H9 (cell line): ENCODE measurements around the gene TMPRSS15. TPM values are rescaled to one million over a fixed set of nuclear protein-coding genes. Genes with fewer than 3 reads are reported as not detected.

Experiments used
- DNase-seq: peaks from one replicate; pipeline ENCODE4 v3.0.0-alpha.2; 2017
- H2AFZ ChIP-seq: one replicate; pipeline ENCODE4 v1.6.1; 2013; ENCODE audit warnings: mild to moderate bottlenecking, low read length, control low read depth, moderate library complexity
- H2AK5ac ChIP-seq: 2 replicates; pipeline ENCODE4 v1.6.1; 2013; ENCODE audit warnings: low read length, control low read depth, mixed read lengths; ENCODE audit not compliant: insufficient read length
- H2BK120ac ChIP-seq: one replicate; pipeline ENCODE4 v1.6.1; 2013; ENCODE audit warnings: low read depth, mild to moderate bottlenecking, low read length, control low read depth, inconsistent platforms; ENCODE audit not compliant: poor library complexity, severe bottlenecking
- H2BK12ac ChIP-seq: 2 replicates; pipeline ENCODE4 v1.6.1; 2013; ENCODE audit warnings: low read length, control low read depth, mixed read lengths, low read depth; ENCODE audit not compliant: insufficient read length
- H2BK15ac ChIP-seq: 2 replicates; pipeline ENCODE4 v1.6.1; 2013; ENCODE audit warnings: low read depth, low read length, control low read depth
- H2BK20ac ChIP-seq: one replicate; pipeline ENCODE4 v1.6.1; 2013; ENCODE audit warnings: low read depth, mild to moderate bottlenecking, low read length, control low read depth, inconsistent platforms; ENCODE audit not compliant: poor library complexity, severe bottlenecking
- H2BK5ac ChIP-seq: 2 replicates; pipeline ENCODE4 v1.6.1; 2013; ENCODE audit warnings: low read length, control low read depth, mixed read lengths; ENCODE audit not compliant: insufficient read length
- H3K14ac ChIP-seq: 2 replicates; pipeline ENCODE4 v1.6.1; 2013; ENCODE audit warnings: low read length, control low read depth; ENCODE audit not compliant: insufficient read depth
- H3K18ac ChIP-seq: 2 replicates; pipeline ENCODE4 v1.6.1; 2013; ENCODE audit warnings: low read depth, mild to moderate bottlenecking, mixed read lengths, low read length, control low read depth; ENCODE audit not compliant: insufficient read length
- H3K23ac ChIP-seq: 2 replicates; pipeline ENCODE4 v1.6.1; 2013; ENCODE audit warnings: low read length, control low read depth, mixed read lengths, low read depth; ENCODE audit not compliant: insufficient read length
- H3K23me2 ChIP-seq: 2 replicates; pipeline ENCODE4 v1.6.1; 2013; ENCODE audit warnings: low read depth, mild to moderate bottlenecking, mixed read lengths, low read length, control low read depth; ENCODE audit not compliant: insufficient read length, poor library complexity, severe bottlenecking
- H3K27ac ChIP-seq: 2 replicates; pipeline ENCODE4 v1.5.1; 2013; ENCODE audit warnings: low read length, control low read depth, mixed read lengths, low read depth; ENCODE audit not compliant: insufficient read length
- H3K27me3 ChIP-seq: 2 replicates; pipeline ENCODE4 v1.6.1; 2013; ENCODE audit warnings: low read length, control low read depth, inconsistent platforms; ENCODE audit not compliant: insufficient read depth
- H3K4ac ChIP-seq: 2 replicates; pipeline ENCODE4 v1.6.1; 2013; ENCODE audit warnings: low read depth, mild to moderate bottlenecking, control low read depth, inconsistent platforms, low read length, moderate library complexity
- H3K4me1 ChIP-seq: 2 replicates; pipeline ENCODE4 v1.6.1; 2013; ENCODE audit warnings: low read length, control low read depth, inconsistent platforms; ENCODE audit not compliant: insufficient read depth
- H3K4me2 ChIP-seq: 2 replicates; pipeline ENCODE4 v1.6.1; 2013; ENCODE audit warnings: low read length, control low read depth, mixed read lengths; ENCODE audit not compliant: insufficient read length, insufficient read depth
- H3K56ac ChIP-seq: 2 replicates; pipeline ENCODE4 v1.6.1; 2013; ENCODE audit warnings: low read depth, mild to moderate bottlenecking, mixed read lengths, low read length, control low read depth; ENCODE audit not compliant: insufficient read length
- H3K79me1 ChIP-seq: 2 replicates; pipeline ENCODE4 v1.6.1; 2013; ENCODE audit warnings: low read depth, mild to moderate bottlenecking, moderate library complexity, low read length, control low read depth, inconsistent platforms; ENCODE audit not compliant: insufficient read depth, poor library complexity, severe bottlenecking
- H3K79me2 ChIP-seq: 2 replicates; pipeline ENCODE4 v1.6.1; 2013; ENCODE audit warnings: low read length, control low read depth, inconsistent platforms; ENCODE audit not compliant: insufficient read depth
- H3K9ac ChIP-seq: 2 replicates; pipeline ENCODE4 v1.6.1; 2013; ENCODE audit warnings: low read length, control low read depth, mixed read lengths; ENCODE audit not compliant: insufficient read length; ENCODE audit errors: extremely low read depth
- H3K9me3 ChIP-seq: one replicate; pipeline ENCODE4 v1.6.1; 2013; ENCODE audit warnings: low read depth, low read length, inconsistent platforms; ENCODE audit not compliant: control insufficient read depth
- H3T11ph ChIP-seq: one replicate; pipeline ENCODE4 v1.6.1; 2013; ENCODE audit warnings: mild to moderate bottlenecking, low read length, control low read depth, inconsistent platforms
- H4K20me1 ChIP-seq: one replicate; pipeline ENCODE4 v1.6.1; 2013; ENCODE audit not compliant: control insufficient read depth, insufficient read length, insufficient read depth
- H4K5ac ChIP-seq: 2 replicates; pipeline ENCODE4 v1.6.1; 2013; ENCODE audit warnings: low read depth, mild to moderate bottlenecking, mixed read lengths, low read length, control low read depth; ENCODE audit not compliant: insufficient read length
- H4K8ac ChIP-seq: replicated peaks from 2 replicates; pipeline ENCODE4 v1.6.1; 2013; ENCODE audit warnings: low read length, control low read depth, mixed read lengths, low read depth; ENCODE audit not compliant: insufficient read length
- H4K91ac ChIP-seq: 2 replicates; pipeline ENCODE4 v1.6.1; 2013; ENCODE audit warnings: low read depth, mild to moderate bottlenecking, moderate library complexity, mixed read lengths, low read length, control low read depth; ENCODE audit not compliant: insufficient read length
- H3K27ac Mint-ChIP-seq, 3 experiments: 2 replicates in 2 of 3; 3 replicates in 1 of 3; pipeline ENCODE4 v1.8.0; 2020 to 2021; ENCODE audit warnings: mixed read lengths in 3 of 3, mild to moderate bottlenecking in 1 of 3, moderate library complexity in 1 of 3
- H3K27me3 Mint-ChIP-seq: 2 replicates; pipeline ENCODE4 v1.8.0; 2021; ENCODE audit warnings: low read depth, mild to moderate bottlenecking, moderate library complexity, mixed read lengths
- H3K36me3 Mint-ChIP-seq, 3 experiments: 2 replicates in 2 of 3; 3 replicates in 1 of 3; pipeline ENCODE4 v1.8.0; 2020 to 2021; ENCODE audit warnings: low read depth in 3 of 3, mixed read lengths in 3 of 3; ENCODE audit not compliant: insufficient read depth in 1 of 3
- H3K4me1 Mint-ChIP-seq, 2 experiments: 2 replicates each; pipeline ENCODE4 v1.8.0; 2020; ENCODE audit warnings: mixed read lengths in 2 of 2
- H3K4me3 Mint-ChIP-seq, 2 experiments: 2 replicates in 1 of 2; 3 replicates in 1 of 2; pipeline ENCODE4 v1.8.0; 2020 to 2021; ENCODE audit warnings: mild to moderate bottlenecking in 2 of 2, mixed read lengths in 2 of 2, moderate library complexity in 1 of 2
- H3K9me3 Mint-ChIP-seq, 2 experiments: 2 replicates in 1 of 2; 3 replicates in 1 of 2; pipeline ENCODE4 v1.8.0; 2020; ENCODE audit warnings: mild to moderate bottlenecking in 2 of 2, mixed read lengths in 2 of 2, moderate library complexity in 1 of 2
- WGBS: extraction: QIAGEN DNeasy Blood & Tissue Kit; methylation state at CpG from one replicate; pipeline ENCODE4 v1.1.7; 2013; ENCODE audit warnings: missing lambda C conversion rate, low lambda C conversion rate, mixed read lengths; ENCODE audit not compliant: insufficient read length; ENCODE audit errors: extremely low coverage; 5-methylcytosine and 5-hydroxymethylcytosine counted together
- total RNA-seq: library from RNA; stranded (reverse); gene quantifications from 2 replicates; pipeline ENCODE4 v1.2.1, GENCODE V29; 2021
- TF ChIP-seq, protein P1 (sequence below): fragments of 200-600 bp; sonication (generic); conservative IDR thresholded peaks from 3 replicates; pipeline ENCODE4 v1.8.0; 2021; ENCODE audit warnings: antibody characterized with exemption, mild to moderate bottlenecking

Gene TMPRSS15
- total RNA-seq, 1 experiment from 2014 or later, result not detected

DNA sequence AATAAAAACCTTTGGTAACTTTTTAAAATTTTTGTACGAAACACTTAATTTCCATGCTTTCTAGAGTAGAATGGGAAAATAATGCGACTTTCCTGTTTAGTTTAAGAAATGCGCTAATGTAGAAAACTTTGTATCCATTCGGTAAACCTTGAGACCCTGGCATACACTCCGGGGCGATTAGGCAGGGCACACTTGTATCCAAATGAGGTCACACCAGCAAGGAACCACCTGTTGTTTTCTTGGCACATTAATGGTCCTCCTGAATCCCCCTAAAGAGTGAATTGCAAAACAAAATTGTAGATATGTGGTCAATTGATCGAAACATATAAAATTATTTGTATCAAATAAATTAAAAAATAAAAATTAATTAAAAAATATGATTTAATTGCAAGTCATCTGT lies 133.7 kb downstream of the TMPRSS15 start:
- Histone ChIP-seq H3K79me1 (no peaks in the 10 kb centered on the region), H2BK5ac (no peak overlapping the region), H3K23me2 (no peaks in the 10 kb centered on the region), H3K4ac (no peak overlapping the region), H2AK5ac (no peak overlapping the region), H4K8ac (no peak overlapping the region), H3K79me2 (no peaks in the 10 kb centered on the region), H2AFZ (no peak overlapping the region), H2BK15ac (no peak overlapping the region), H4K5ac (no peak overlapping the region), H3K27me3 (no peaks in the 10 kb centered on the region), H2BK120ac (no peak overlapping the region), H3T11ph (no peak overlapping the region), H2BK20ac (no peak overlapping the region), H3K9me3 (no peaks in the 10 kb centered on the region), H3K4me2 (no peak overlapping the region), H3K14ac (no peak overlapping the region), H3K4me1 (no peaks in the 10 kb centered on the region), H4K91ac (no peak overlapping the region), H3K27ac (no peak overlapping the region), H4K20me1 (no peaks in the 10 kb centered on the region), H2BK12ac (no peak overlapping the region), H3K18ac (no peak overlapping the region), H3K23ac (no peak overlapping the region), H3K9ac (no peak overlapping the region), H3K56ac (no peak overlapping the region)
- no peaks in the 10 kb centered on the region for H3K4me1 Mint-ChIP-seq
- no peaks in the 10 kb centered on the region for H3K27me3 Mint-ChIP-seq
- no peak overlapping the region for H3K4me3 Mint-ChIP-seq
- DNase-seq, result no peak
- peaks cover 2 to 9% (median 6%) of the 10 kb centered on the region in 3 experiments; a peak in 5 of 7 replicates for H3K36me3 Mint-ChIP-seq
- H3K27ac Mint-ChIP-seq, result no peak overlapping the region
- no CpG with 5 or more reads among the region's 7 CpGs for WGBS
- TF ChIP-seq, protein P1, sequence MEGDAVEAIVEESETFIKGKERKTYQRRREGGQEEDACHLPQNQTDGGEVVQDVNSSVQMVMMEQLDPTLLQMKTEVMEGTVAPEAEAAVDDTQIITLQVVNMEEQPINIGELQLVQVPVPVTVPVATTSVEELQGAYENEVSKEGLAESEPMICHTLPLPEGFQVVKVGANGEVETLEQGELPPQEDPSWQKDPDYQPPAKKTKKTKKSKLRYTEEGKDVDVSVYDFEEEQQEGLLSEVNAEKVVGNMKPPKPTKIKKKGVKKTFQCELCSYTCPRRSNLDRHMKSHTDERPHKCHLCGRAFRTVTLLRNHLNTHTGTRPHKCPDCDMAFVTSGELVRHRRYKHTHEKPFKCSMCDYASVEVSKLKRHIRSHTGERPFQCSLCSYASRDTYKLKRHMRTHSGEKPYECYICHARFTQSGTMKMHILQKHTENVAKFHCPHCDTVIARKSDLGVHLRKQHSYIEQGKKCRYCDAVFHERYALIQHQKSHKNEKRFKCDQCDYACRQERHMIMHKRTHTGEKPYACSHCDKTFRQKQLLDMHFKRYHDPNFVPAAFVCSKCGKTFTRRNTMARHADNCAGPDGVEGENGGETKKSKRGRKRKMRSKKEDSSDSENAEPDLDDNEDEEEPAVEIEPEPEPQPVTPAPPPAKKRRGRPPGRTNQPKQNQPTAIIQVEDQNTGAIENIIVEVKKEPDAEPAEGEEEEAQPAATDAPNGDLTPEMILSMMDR, result no peak
- peaks cover 0 to 12% of the 10 kb centered on the region in 2 experiments; a peak in 3 of 5 replicates for H3K9me3 Mint-ChIP-seq
